ENCODE data around the gene TEDC2. TPM values are rescaled to one million over a fixed set of nuclear protein-coding genes. Genes with fewer than 3 reads are reported as not detected.

TEDC2 gene
- total RNA-seq, 4 donors from 2014 or later, result 1.1 to 12.3 (median 4.4) TPM

DNA sequence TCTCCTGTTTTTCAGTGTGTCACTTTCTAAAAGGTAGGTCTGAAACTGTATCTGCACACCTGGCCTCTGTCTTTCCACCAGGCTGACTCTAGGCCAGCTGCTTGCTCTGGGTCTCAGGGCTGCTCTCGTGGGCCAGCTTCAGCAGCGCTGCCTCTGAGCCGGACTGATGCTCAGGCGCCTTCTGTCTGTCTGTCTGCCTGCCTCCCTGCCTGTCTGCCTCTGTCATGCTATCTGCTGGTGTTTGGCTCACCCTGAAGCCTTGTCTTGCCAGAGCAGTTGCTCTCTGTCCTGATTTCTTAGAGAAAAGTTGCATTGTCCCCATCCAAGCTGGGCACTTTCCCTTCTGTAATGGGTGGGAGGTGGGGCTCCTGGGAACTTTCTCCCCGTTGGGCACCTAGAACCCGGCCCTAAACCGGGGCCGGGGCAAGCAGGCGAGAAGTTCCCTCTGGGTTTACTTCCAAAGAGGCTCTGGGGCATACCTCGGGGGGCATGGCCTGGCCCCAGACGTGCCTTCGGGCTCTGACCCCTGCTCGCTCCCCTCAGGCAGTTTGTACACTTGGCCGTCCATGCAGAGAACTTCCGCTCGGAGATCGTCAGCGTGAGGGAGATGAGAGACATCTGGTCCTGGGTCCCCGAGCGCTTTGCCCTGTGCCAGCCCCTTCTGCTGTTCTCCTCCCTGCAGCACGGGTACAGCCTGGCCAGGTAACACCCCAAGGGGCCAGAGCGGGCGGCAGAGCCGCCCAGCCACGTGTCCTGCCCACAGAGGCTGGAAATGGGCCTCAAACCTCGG, 38.0 kb downstream of the TEDC2 start:
- DNase-seq, result no peak
- intact Hi-C loops (cut with DNase I), result loop anchor here (5.0 to 10.0 kb wide), 2 partner anchors 73 to 156 kb away; partner anchors contain the start of genes ABCA3 and CCNF
- 79 to 84% methylated on average over 11 to 12 of the region's 26 CpGs for WGBS, 2 donors
- TF ChIP-seq POLR2A (IDR thresholded peaks at IDR 0.05), result no peak
- TF ChIP-seq, protein P1, sequence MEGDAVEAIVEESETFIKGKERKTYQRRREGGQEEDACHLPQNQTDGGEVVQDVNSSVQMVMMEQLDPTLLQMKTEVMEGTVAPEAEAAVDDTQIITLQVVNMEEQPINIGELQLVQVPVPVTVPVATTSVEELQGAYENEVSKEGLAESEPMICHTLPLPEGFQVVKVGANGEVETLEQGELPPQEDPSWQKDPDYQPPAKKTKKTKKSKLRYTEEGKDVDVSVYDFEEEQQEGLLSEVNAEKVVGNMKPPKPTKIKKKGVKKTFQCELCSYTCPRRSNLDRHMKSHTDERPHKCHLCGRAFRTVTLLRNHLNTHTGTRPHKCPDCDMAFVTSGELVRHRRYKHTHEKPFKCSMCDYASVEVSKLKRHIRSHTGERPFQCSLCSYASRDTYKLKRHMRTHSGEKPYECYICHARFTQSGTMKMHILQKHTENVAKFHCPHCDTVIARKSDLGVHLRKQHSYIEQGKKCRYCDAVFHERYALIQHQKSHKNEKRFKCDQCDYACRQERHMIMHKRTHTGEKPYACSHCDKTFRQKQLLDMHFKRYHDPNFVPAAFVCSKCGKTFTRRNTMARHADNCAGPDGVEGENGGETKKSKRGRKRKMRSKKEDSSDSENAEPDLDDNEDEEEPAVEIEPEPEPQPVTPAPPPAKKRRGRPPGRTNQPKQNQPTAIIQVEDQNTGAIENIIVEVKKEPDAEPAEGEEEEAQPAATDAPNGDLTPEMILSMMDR (IDR thresholded peaks at IDR 0.05), result no peak
- Histone ChIP-seq H3K27ac (peak overlapping the region in 3 of 4 donors; percentile 19 to 72 (median 40)), H3K9me3 (no peaks in the 10 kb centered on the region), H3K27me3 (no peaks in the 10 kb centered on the region), H3K4me3 (no peak overlapping the region), H3K36me3 (peaks cover 0 to 12% (median 0%) of the 10 kb centered on the region in 3 donors), H3K4me1 (peaks cover 38 to 74% (median 47%) of the 10 kb centered on the region in 3 donors)

DNA sequence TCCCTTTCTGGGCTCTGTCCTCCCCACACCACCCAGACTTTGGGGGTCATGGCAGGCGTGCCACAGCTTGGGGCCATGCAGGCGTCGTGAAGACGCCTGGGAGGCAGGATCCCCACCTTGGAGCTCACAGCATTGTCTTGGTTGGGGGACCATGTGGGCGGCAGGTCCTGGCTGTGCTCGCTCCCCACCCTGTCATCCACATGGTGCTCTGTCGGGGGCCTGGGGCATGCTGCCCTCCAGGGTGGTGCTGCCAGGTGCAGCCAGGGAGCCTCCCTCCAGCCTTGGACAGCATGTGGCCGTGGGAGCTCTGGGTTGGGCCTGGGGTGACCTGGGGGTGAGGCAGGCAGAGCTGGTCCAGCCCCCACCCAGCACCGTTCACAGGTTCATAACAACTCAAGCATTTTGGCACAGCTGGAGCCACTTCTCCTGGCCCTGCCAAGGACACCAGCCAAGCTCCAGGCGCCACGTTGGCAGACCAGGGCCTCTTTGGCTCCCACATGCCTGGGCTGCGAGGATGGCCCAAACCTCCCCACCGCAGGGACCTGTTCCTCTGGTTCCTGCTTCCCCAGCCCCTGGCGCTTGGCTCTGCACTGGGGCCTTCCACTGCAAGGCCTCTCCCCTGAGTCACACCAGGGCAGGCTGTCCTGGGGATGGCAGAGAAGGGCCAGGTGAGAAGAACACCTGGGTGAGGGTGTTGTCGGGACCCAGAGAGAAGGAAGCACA, 38.8 kb downstream of the TEDC2 start:
- H3K36me3 ChIP-seq, result peaks cover 0 to 12% (median 0%) of the 10 kb centered on the region in 3 donors
- H3K27ac ChIP-seq, result peak overlapping the region; percentile 50 to 74 (median 72)
- no peaks in the 10 kb centered on the region for H3K27me3 ChIP-seq
- no peaks in the 10 kb centered on the region for H3K9me3 ChIP-seq
- 93% methylated on average over 3 of the region's 15 CpGs; no CpG with 5 or more reads in 1 of the 2 donors for WGBS, 2 donors
- intact Hi-C loops (cut with DNase I), result loop anchor here (5.0 to 10.0 kb wide), 2 partner anchors 74 to 156 kb away; partner anchors contain the start of genes ABCA3 and CCNF
- TF ChIP-seq, protein P1 (IDR thresholded peaks at IDR 0.05), result no peak
- TF ChIP-seq POLR2A (IDR thresholded peaks at IDR 0.05), result no peak
- no peak for DNase-seq
- H3K4me1 ChIP-seq, result peaks cover 38 to 79% (median 47%) of the 10 kb centered on the region in 3 donors
- no peak overlapping the region for H3K4me3 ChIP-seq

DNA sequence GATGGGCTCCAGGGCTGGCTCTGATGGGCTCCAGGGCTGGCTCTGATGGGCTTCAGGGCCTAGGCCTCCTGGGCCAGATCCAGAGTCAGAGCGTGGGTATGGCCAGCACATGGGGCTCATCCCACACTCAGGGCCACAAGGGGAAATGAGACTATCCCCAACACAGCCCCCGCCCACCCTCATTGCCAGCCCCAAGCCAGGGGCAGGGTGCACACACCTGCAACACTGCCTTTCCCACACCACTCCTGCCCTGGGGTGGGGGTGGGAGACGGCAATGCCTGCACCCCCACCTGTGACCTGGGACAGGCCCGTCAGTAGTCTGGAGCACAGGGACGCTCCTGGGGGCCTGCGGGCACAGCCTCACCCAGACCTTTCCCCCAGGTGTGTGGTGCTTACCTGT, 39.5 kb downstream of the TEDC2 start:
- intact Hi-C loops (cut with DNase I), result loop anchor here (5.0 to 10.0 kb wide), 2 partner anchors 75 to 157 kb away; partner anchors contain the start of genes ABCA3 and CCNF
- Histone ChIP-seq H3K4me1 (peaks cover 38 to 79% (median 47%) of the 10 kb centered on the region in 3 donors), H3K4me3 (no peak overlapping the region), H3K27ac (peak overlapping the region; percentile 50 to 74 (median 72)), H3K27me3 (no peaks in the 10 kb centered on the region), H3K36me3 (peaks cover 0 to 12% (median 0%) of the 10 kb centered on the region in 3 donors), H3K9me3 (no peaks in the 10 kb centered on the region)
- no CpG with 5 or more reads among the region's 6 CpGs for WGBS, 2 donors
- no peak for DNase-seq
- TF ChIP-seq, protein P1 (IDR thresholded peaks at IDR 0.05), result no peak
- no peak for TF ChIP-seq POLR2A (IDR thresholded peaks at IDR 0.05)

DNA sequence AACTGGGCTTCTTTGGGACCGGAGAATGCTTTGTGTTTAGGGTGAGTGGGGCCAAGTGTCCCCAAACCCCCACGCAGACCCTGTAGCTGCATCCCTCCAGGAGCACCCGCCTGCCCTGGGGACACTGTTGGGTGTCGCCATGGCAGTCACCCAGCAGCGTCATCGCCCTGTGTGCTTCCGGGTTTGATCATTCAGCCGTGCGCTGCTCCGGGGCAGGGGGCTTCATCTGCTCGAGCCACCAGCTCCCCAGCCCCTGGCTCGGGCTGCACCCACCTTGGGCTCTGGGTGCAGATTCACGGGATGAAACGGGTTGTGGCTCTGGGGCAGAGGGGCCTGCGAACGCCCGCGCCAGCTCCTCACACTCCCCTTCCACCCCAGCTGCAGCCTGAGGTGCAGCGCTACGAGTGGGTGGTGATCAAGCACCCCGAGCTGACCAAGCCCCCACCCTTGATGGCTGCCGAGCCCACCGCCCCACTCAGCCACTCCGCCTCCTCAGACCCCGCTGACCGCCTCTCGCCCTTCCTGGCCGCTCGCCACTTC, 40.1 kb downstream of the TEDC2 start:
- intact Hi-C loops (cut with DNase I), result loop anchor here (5.0 to 10.0 kb wide), 2 partner anchors 75 to 158 kb away; partner anchors contain the start of genes ABCA3 and CCNF
- no peak for DNase-seq
- H3K4me1 ChIP-seq, result peaks cover 38 to 79% (median 47%) of the 10 kb centered on the region in 3 donors

More for the DNA sequence above, 40.1 kb downstream of the TEDC2 start:
- no peak overlapping the region for H3K4me3 ChIP-seq
- no peaks in the 10 kb centered on the region for H3K27me3 ChIP-seq
- peaks cover 0 to 12% (median 0%) of the 10 kb centered on the region in 3 donors for H3K36me3 ChIP-seq
- H3K27ac ChIP-seq, result peak overlapping the region in 3 of 4 donors; percentile 72 to 74 (median 72)
- WGBS, 2 donors, result 80% methylated on average over 5 to 8 of the region's 29 CpGs
- no peaks in the 10 kb centered on the region for H3K9me3 ChIP-seq
- TF ChIP-seq, protein P1 (IDR thresholded peaks at IDR 0.05), result no peak
- TF ChIP-seq POLR2A (IDR thresholded peaks at IDR 0.05), result no peak
